ENCODE measurements around the gene SMC4.

- TF ChIP-seq FOXP2 (optimal IDR thresholded peaks at IDR 0.05; ENCODE audit: control extremely low read depth, extremely low read length, insufficient read depth) (no peak), POLR2AphosphoS5 (IDR thresholded peaks at IDR 0.05; ENCODE audit: borderline replicate concordance, low read depth, low read length) (no peak)
Measured at GRCh38 chr3:160447544-160447943, 48.1 kb downstream of the SMC4 start.
